Type B pancreatic cell (in vitro differentiated cells): ENCODE data around the gene TCF12. TPM values are rescaled to one million over a fixed set of nuclear protein-coding genes. Genes with fewer than 3 reads are reported as not detected.

Source experiments
- DNase-seq: peaks from one replicate; pipeline ENCODE4 v3.0.0; 2021; ENCODE audit warnings: mixed read lengths; ENCODE audit not compliant: unreplicated experiment; ENCODE audit errors: extremely low spot score
- H3K27ac Mint-ChIP-seq: 2 replicates; pipeline ENCODE4 v1.8.0; 2021; ENCODE audit warnings: mild to moderate bottlenecking, mixed read lengths
- H3K27me3 Mint-ChIP-seq: 2 replicates; pipeline ENCODE4 v1.8.0; 2021; ENCODE audit warnings: mixed read lengths
- H3K36me3 Mint-ChIP-seq: 2 replicates; pipeline ENCODE4 v1.8.0; 2021; ENCODE audit warnings: mixed read lengths
- H3K4me1 Mint-ChIP-seq: one replicate; pipeline ENCODE4 v1.8.0; 2021; ENCODE audit warnings: mixed read lengths; ENCODE audit not compliant: unreplicated experiment
- H3K4me3 Mint-ChIP-seq: 2 replicates; pipeline ENCODE4 v1.8.0; 2021; ENCODE audit warnings: mild to moderate bottlenecking, mixed read lengths
- H3K9me3 Mint-ChIP-seq: 2 replicates; pipeline ENCODE4 v1.8.0; 2021; ENCODE audit warnings: mixed read lengths
- total RNA-seq: library from RNA; stranded (reverse); gene quantifications from 2 replicates; pipeline ENCODE4 v1.2.1, GENCODE V29; 2021; ENCODE audit warnings: low replicate concordance
- TF ChIP-seq, protein P1 (sequence below): fragments of 200-600 bp; sonication (generic); conservative IDR thresholded peaks from 2 replicates; pipeline ENCODE4 v1.5.0; 2021; ENCODE audit warnings: antibody characterized with exemption, mild to moderate bottlenecking

Gene TCF12
- total RNA-seq, 1 donor from 2014 or later, result 153 TPM

DNA sequence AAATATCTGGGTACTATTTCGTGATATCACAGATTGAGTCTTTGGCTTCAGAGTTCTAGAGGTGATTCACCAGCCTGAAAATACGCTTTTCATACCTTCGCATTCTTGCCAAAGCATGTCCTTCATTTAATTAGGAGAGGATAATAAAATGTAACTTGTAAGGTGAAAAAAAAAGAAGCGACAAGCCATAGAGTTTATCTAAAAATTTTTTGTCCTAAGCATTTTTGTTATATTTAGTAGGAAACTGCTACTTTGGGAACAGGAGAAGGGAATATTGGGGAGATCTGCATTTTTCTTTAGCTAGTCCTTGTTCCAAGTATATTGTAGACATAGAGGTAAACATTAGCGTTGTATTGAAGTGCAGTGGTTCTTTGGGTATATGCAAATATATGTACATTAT, 120.1 kb downstream of the TCF12 start:
- no peak overlapping the region for H3K4me3 Mint-ChIP-seq
- no peak for DNase-seq
- peaks cover 16% of the 10 kb centered on the region for H3K36me3 Mint-ChIP-seq
- no peaks in the 10 kb centered on the region for H3K27me3 Mint-ChIP-seq
- no peak overlapping the region for H3K27ac Mint-ChIP-seq
- TF ChIP-seq, protein P1, sequence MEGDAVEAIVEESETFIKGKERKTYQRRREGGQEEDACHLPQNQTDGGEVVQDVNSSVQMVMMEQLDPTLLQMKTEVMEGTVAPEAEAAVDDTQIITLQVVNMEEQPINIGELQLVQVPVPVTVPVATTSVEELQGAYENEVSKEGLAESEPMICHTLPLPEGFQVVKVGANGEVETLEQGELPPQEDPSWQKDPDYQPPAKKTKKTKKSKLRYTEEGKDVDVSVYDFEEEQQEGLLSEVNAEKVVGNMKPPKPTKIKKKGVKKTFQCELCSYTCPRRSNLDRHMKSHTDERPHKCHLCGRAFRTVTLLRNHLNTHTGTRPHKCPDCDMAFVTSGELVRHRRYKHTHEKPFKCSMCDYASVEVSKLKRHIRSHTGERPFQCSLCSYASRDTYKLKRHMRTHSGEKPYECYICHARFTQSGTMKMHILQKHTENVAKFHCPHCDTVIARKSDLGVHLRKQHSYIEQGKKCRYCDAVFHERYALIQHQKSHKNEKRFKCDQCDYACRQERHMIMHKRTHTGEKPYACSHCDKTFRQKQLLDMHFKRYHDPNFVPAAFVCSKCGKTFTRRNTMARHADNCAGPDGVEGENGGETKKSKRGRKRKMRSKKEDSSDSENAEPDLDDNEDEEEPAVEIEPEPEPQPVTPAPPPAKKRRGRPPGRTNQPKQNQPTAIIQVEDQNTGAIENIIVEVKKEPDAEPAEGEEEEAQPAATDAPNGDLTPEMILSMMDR, result no peak
- peaks cover 6% of the 10 kb centered on the region for H3K4me1 Mint-ChIP-seq
- H3K9me3 Mint-ChIP-seq, result peaks cover 4% of the 10 kb centered on the region

DNA sequence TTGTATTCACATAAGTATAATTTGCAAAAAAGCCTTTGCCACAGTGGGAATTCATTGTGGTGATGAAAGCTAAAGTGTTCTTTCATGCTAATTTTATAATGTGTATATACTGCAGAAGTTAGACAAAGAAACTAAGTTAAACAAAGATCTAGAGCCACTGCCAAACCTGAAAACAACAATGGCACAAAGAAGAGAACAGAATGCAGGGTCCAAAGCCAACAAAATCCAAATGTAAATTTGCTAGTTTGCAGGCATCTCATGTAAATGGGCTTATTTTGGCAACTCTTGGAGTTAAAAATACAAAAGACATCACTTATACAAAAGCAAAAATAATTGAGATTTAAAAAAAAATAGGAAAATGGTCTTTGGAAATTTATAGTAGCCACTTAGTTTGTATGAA, 123.0 kb downstream of the TCF12 start:
- peaks cover 4% of the 10 kb centered on the region for H3K9me3 Mint-ChIP-seq
- no peaks in the 10 kb centered on the region for H3K27me3 Mint-ChIP-seq
- peaks cover 19% of the 10 kb centered on the region for H3K36me3 Mint-ChIP-seq
- H3K4me1 Mint-ChIP-seq, result peaks cover 7% of the 10 kb centered on the region
- H3K27ac Mint-ChIP-seq, result no peak overlapping the region
- TF ChIP-seq, protein P1, result no peak
- no peak overlapping the region for H3K4me3 Mint-ChIP-seq
- no peak for DNase-seq

DNA sequence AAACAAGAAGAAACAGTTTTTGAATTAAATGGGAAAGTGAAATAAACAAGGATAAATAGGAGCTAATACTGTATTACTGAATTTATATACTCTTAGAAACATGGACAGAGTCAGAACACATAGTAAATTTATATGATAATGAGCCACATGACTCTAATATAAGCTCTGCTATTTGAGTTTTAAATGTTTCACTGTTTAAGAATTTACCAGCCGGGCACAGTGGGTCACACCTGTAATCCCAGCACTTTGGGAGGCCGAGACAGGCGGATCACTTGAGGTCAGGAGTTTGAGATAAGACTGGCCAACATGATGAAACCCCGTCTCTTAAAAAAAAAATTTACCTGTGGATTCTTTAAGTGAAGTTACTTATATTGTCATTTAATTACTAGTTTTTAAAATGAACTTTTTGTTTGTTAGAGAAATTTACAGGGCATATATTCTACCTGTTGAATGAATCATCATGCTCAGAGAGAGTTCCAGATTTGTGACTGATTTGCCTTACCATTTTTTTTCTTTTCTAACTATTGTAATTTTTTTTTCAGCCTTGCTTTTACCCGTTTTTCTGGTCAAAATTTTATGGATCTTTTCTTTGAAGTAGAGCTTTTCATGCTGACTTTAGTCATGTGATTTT, 125.7 kb downstream of the TCF12 start:
- no peak overlapping the region for H3K4me3 Mint-ChIP-seq
- TF ChIP-seq, protein P1, result no peak
- no peak for DNase-seq
- no peaks in the 10 kb centered on the region for H3K27me3 Mint-ChIP-seq
- peaks cover 9% of the 10 kb centered on the region for H3K4me1 Mint-ChIP-seq
- peaks cover 4% of the 10 kb centered on the region for H3K36me3 Mint-ChIP-seq
- no peaks in the 10 kb centered on the region for H3K9me3 Mint-ChIP-seq
- no peak overlapping the region for H3K27ac Mint-ChIP-seq

DNA sequence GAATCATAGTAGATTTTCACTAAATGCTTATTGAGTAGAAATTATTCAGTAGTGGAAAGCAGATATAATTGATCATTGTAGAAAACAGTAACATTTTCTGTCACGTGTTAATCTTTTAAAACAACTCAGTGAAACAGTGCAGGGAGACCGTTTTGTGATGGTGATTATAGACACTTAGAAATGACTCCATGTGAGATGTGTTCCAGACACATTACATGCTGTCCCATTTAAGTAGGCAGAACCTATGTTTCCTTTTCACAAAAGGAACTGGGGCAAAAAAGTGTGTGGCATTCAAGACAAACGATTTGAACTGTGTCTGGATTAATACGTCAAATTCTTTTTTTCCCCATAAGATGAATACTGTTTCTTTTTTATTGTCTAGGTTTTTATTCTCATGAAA, 126.5 kb downstream of the TCF12 start:
- H3K4me3 Mint-ChIP-seq, result no peak overlapping the region
- H3K27me3 Mint-ChIP-seq, result no peaks in the 10 kb centered on the region
- no peak overlapping the region for H3K27ac Mint-ChIP-seq
- H3K4me1 Mint-ChIP-seq, result peaks cover 13% of the 10 kb centered on the region
- peaks cover 7% of the 10 kb centered on the region for H3K36me3 Mint-ChIP-seq
- no peak for DNase-seq
- H3K9me3 Mint-ChIP-seq, result no peaks in the 10 kb centered on the region
- TF ChIP-seq, protein P1, result no peak

DNA sequence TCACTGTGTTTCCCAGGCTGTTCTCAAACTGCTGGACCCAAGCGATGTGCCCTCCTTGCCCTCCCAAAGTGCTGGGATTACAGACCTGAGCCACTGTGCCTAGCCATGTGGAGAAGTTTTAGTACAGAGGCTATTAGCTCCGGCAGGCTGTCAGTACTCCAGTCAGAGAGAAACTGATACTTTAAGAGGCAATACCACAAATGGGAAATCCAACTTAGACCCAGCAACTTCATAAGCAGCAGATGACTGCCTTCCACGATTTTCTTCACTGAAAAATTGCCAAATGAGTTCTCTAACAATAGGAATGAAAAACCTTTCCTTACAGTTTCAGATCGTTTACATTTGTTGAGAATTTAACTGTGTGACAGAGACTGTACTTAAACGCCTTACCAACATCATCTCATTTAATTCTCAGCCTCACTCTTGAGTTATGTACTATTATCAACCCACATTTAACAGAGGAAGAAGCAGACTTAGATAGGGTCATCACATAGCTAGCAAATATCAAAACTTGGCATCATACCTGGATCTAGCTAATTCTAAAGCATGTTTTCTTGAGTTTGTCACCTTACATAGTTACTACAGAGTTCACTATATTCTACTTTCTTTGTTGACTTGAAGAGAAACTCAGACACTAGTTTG, 127.4 kb downstream of the TCF12 start:
- H3K4me1 Mint-ChIP-seq, result peaks cover 13% of the 10 kb centered on the region
- TF ChIP-seq, protein P1, result no peak
- H3K4me3 Mint-ChIP-seq, result no peak overlapping the region
- H3K36me3 Mint-ChIP-seq, result peaks cover 7% of the 10 kb centered on the region
- H3K27ac Mint-ChIP-seq, result peak overlapping the region; percentile 10
- no peaks in the 10 kb centered on the region for H3K27me3 Mint-ChIP-seq
- no peaks in the 10 kb centered on the region for H3K9me3 Mint-ChIP-seq
- no peak for DNase-seq
